ENCODE measurements around the gene CDC20B.

Gene CDC20B

DNA sequence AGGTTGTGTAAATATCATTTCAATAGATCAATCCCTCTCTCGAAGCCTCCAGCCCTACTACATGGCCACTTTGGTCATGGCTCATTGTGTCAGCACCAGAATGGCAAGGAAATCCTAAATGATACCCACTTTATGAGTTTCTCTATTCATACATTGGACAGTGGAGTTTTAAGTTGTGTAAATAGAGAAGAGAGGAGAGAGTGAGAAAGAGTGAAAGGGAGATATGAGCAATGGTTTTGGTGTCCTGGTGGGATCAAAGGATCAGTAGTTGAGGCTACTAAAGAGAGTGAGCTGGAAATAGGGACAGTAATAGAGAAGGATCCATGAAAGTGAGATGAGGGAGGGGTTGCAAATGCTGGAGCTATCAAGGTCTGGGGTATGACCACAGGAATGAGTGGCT, 102.0 kb downstream of the CDC20B start:
- no peak overlapping the region for H3K9ac ChIP-seq (ENCODE audit: low read length)
- WGBS (ENCODE audit: extremely low coverage, insufficient coverage, insufficient read length), result no CpG with 5 or more reads among the region's 1 CpG
- H3K23ac ChIP-seq (ENCODE audit: low read length), result no peak overlapping the region
- H2AK5ac ChIP-seq (ENCODE audit: low read length), result no peak overlapping the region
- no peak overlapping the region for H4K8ac ChIP-seq (ENCODE audit: low read depth, low read length)
- H3K9me3 ChIP-seq (ENCODE audit: insufficient read depth, low read depth, low read length), result peaks cover 3% of the 10 kb centered on the region
- no peak overlapping the region for H2BK12ac ChIP-seq (ENCODE audit: low read length)
- no peak for DNase-seq
- H3K4me1 ChIP-seq (ENCODE audit: control insufficient read depth in 1 of 2, insufficient read depth in 2 of 2, low read length in 2 of 2), result no peaks in the 10 kb centered on the region
- no peak overlapping the region for H2BK5ac ChIP-seq (ENCODE audit: low read depth, low read length, poor library complexity)
- H3K4me2 ChIP-seq (ENCODE audit: low read length), result no peak overlapping the region
- H3K14ac ChIP-seq (ENCODE audit: low read length), result no peak overlapping the region
- no peak overlapping the region for H3K4ac ChIP-seq (ENCODE audit: low read depth, low read length)
- H3K27ac ChIP-seq (ENCODE audit: low read depth, low read length), result no peak overlapping the region
- H3K79me2 ChIP-seq (ENCODE audit: control insufficient read depth, insufficient read depth, low read length, poor library complexity), result no peaks in the 10 kb centered on the region
- no peaks in the 10 kb centered on the region for H3K27me3 ChIP-seq (ENCODE audit: insufficient read depth, low read length)
- no peak overlapping the region for H2AFZ ChIP-seq (ENCODE audit: insufficient read depth, low read length, poor library complexity)
- no peak overlapping the region for H4K91ac ChIP-seq (ENCODE audit: low read depth, low read length)
- H3K36me3 ChIP-seq (ENCODE audit: control insufficient read depth in 1 of 2, insufficient read depth in 2 of 2, low read length in 2 of 2), result no peaks in the 10 kb centered on the region
- no peak overlapping the region for H4K12ac ChIP-seq (ENCODE audit: low read depth, low read length)
- no peak overlapping the region for H3K18ac ChIP-seq (ENCODE audit: low read length)
- no peak overlapping the region for H2BK120ac ChIP-seq (ENCODE audit: insufficient read depth, low read length, poor library complexity)
- H3K4me3 ChIP-seq (ENCODE audit: low read depth, low read length), result no peak overlapping the region
- no peaks in the 10 kb centered on the region for H3K79me1 ChIP-seq (ENCODE audit: low read length)

DNA sequence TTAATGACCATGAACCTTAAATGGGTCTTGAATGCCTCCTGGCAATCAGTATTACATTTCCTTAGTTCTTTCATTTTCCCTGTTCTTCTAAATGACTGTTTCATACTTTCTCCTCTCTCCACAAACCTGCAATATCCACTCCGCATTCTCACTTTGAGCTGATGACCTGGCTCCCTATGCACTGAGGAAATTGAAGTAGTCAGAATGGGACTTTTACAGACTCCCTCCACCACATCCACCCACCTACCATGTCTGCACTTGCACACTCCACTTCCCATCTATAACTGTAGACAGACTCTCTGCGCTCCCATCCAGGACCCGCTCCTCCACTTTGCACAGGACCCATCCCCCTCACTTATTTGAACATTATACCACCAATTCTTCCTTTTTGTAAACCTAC, 106.7 kb downstream of the CDC20B start:
- H3K79me1 ChIP-seq (ENCODE audit: low read length), result no peaks in the 10 kb centered on the region
- H2AK5ac ChIP-seq (ENCODE audit: low read length), result no peak overlapping the region
- no peak overlapping the region for H3K23ac ChIP-seq (ENCODE audit: low read length)
- H3K4me2 ChIP-seq (ENCODE audit: low read length), result no peak overlapping the region
- no peak for DNase-seq
- H4K91ac ChIP-seq (ENCODE audit: low read depth, low read length), result no peak overlapping the region
- H4K8ac ChIP-seq (ENCODE audit: low read depth, low read length), result no peak overlapping the region
- no peak overlapping the region for H3K4ac ChIP-seq (ENCODE audit: low read depth, low read length)
- H3K14ac ChIP-seq (ENCODE audit: low read length), result no peak overlapping the region
- no peaks in the 10 kb centered on the region for H3K4me1 ChIP-seq (ENCODE audit: control insufficient read depth in 1 of 2, insufficient read depth in 2 of 2, low read length in 2 of 2)
- H3K79me2 ChIP-seq (ENCODE audit: control insufficient read depth, insufficient read depth, low read length, poor library complexity), result no peaks in the 10 kb centered on the region
- WGBS (ENCODE audit: extremely low coverage, insufficient coverage, insufficient read length), result no CpG with 5 or more reads among the region's 3 CpGs
- no peak overlapping the region for H2BK12ac ChIP-seq (ENCODE audit: low read length)
- no peak overlapping the region for H3K18ac ChIP-seq (ENCODE audit: low read length)
- H3K9me3 ChIP-seq (ENCODE audit: insufficient read depth, low read depth, low read length), result peaks cover 3% of the 10 kb centered on the region
- H2BK120ac ChIP-seq (ENCODE audit: insufficient read depth, low read length, poor library complexity), result no peak overlapping the region
- H3K27ac ChIP-seq (ENCODE audit: low read depth, low read length), result no peak overlapping the region
- H4K12ac ChIP-seq (ENCODE audit: low read depth, low read length), result no peak overlapping the region
- H3K9ac ChIP-seq (ENCODE audit: low read length), result no peak overlapping the region
- H2AFZ ChIP-seq (ENCODE audit: insufficient read depth, low read length, poor library complexity), result no peak overlapping the region
- no peaks in the 10 kb centered on the region for H3K27me3 ChIP-seq (ENCODE audit: insufficient read depth, low read length)
- no peaks in the 10 kb centered on the region for H3K36me3 ChIP-seq (ENCODE audit: control insufficient read depth in 1 of 2, insufficient read depth in 2 of 2, low read length in 2 of 2)
- H2BK5ac ChIP-seq (ENCODE audit: low read depth, low read length, poor library complexity), result no peak overlapping the region
- H3K4me3 ChIP-seq (ENCODE audit: low read depth, low read length), result no peak overlapping the region

DNA sequence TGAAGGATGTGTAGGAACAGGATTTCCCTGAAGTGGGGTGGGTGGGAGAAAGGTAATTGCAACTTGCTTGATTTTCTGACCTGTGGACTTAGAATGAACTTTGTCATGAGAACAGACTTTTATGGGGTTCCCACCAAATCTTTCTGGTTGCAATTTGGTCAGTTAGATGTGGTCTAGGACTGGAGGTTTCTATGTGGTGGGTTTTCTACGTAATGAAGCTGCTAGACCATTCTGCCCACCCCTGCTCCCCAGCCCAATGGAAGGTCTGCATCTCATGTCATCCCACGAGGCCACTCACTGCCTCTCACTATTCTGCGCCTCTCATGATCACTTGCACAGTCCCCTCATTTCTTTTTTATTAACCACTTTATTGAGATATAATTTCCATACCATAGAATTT, 108.5 kb downstream of the CDC20B start:
- H3K18ac ChIP-seq (ENCODE audit: low read length), result no peak overlapping the region
- no peak for DNase-seq
- no peak overlapping the region for H3K14ac ChIP-seq (ENCODE audit: low read length)
- no peaks in the 10 kb centered on the region for H3K79me2 ChIP-seq (ENCODE audit: control insufficient read depth, insufficient read depth, low read length, poor library complexity)
- H2BK12ac ChIP-seq (ENCODE audit: low read length), result no peak overlapping the region
- no peak overlapping the region for H3K4me2 ChIP-seq (ENCODE audit: low read length)
- no peak overlapping the region for H3K27ac ChIP-seq (ENCODE audit: low read depth, low read length)
- WGBS (ENCODE audit: extremely low coverage, insufficient coverage, insufficient read length), result no CpG with 5 or more reads among the region's 3 CpGs
- no peak overlapping the region for H4K12ac ChIP-seq (ENCODE audit: low read depth, low read length)
- no peaks in the 10 kb centered on the region for H3K79me1 ChIP-seq (ENCODE audit: low read length)
- H3K9me3 ChIP-seq (ENCODE audit: insufficient read depth, low read depth, low read length), result peaks cover under 1% of the 10 kb centered on the region
- H2AK5ac ChIP-seq (ENCODE audit: low read length), result no peak overlapping the region
- no peaks in the 10 kb centered on the region for H3K27me3 ChIP-seq (ENCODE audit: insufficient read depth, low read length)
- no peak overlapping the region for H4K91ac ChIP-seq (ENCODE audit: low read depth, low read length)
- H3K23ac ChIP-seq (ENCODE audit: low read length), result no peak overlapping the region
- no peak overlapping the region for H2BK5ac ChIP-seq (ENCODE audit: low read depth, low read length, poor library complexity)
- H3K4ac ChIP-seq (ENCODE audit: low read depth, low read length), result no peak overlapping the region
- no peaks in the 10 kb centered on the region for H3K36me3 ChIP-seq (ENCODE audit: control insufficient read depth in 1 of 2, insufficient read depth in 2 of 2, low read length in 2 of 2)
- no peak overlapping the region for H2BK120ac ChIP-seq (ENCODE audit: insufficient read depth, low read length, poor library complexity)
- H3K4me3 ChIP-seq (ENCODE audit: low read depth, low read length), result no peak overlapping the region
- no peak overlapping the region for H3K9ac ChIP-seq (ENCODE audit: low read length)
- no peak overlapping the region for H4K8ac ChIP-seq (ENCODE audit: low read depth, low read length)
- H2AFZ ChIP-seq (ENCODE audit: insufficient read depth, low read length, poor library complexity), result no peak overlapping the region
- H3K4me1 ChIP-seq (ENCODE audit: control insufficient read depth in 1 of 2, insufficient read depth in 2 of 2, low read length in 2 of 2), result no peaks in the 10 kb centered on the region

DNA sequence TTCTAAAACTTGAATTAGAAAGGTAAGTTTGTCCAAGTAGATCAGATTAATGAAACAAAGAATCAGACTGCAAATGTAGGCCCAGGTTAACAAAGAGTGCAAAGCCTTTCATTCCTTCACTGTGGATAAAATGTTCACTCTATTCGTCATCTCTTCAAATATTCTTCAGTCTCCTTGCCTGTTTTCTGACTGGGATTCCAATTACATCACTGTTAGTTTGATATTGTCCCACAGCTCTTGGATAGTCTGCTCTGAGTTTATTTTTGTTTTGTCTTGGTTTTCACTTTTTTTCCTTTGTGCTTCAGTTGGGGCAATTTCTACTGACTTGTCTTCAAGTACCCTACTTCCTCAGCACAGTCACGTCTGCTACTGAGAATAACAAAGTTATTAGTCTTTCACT, 109.1 kb downstream of the CDC20B start:
- H2BK12ac ChIP-seq (ENCODE audit: low read length), result no peak overlapping the region
- no peak overlapping the region for H4K91ac ChIP-seq (ENCODE audit: low read depth, low read length)
- DNase-seq, result no peak
- no peak overlapping the region for H2AK5ac ChIP-seq (ENCODE audit: low read length)
- no peak overlapping the region for H4K12ac ChIP-seq (ENCODE audit: low read depth, low read length)
- no peaks in the 10 kb centered on the region for H3K79me2 ChIP-seq (ENCODE audit: control insufficient read depth, insufficient read depth, low read length, poor library complexity)
- no peak overlapping the region for H3K23ac ChIP-seq (ENCODE audit: low read length)
- no peak overlapping the region for H3K4me2 ChIP-seq (ENCODE audit: low read length)
- no peak overlapping the region for H4K8ac ChIP-seq (ENCODE audit: low read depth, low read length)
- no peak overlapping the region for H3K18ac ChIP-seq (ENCODE audit: low read length)
- no peak overlapping the region for H3K4ac ChIP-seq (ENCODE audit: low read depth, low read length)
- no peak overlapping the region for H2AFZ ChIP-seq (ENCODE audit: insufficient read depth, low read length, poor library complexity)
- no peak overlapping the region for H3K4me3 ChIP-seq (ENCODE audit: low read depth, low read length)
- no peaks in the 10 kb centered on the region for H3K9me3 ChIP-seq (ENCODE audit: insufficient read depth, low read depth, low read length)
- H3K14ac ChIP-seq (ENCODE audit: low read length), result no peak overlapping the region
- no peaks in the 10 kb centered on the region for H3K79me1 ChIP-seq (ENCODE audit: low read length)
- no peak overlapping the region for H3K9ac ChIP-seq (ENCODE audit: low read length)
- no peak overlapping the region for H2BK5ac ChIP-seq (ENCODE audit: low read depth, low read length, poor library complexity)
- no peaks in the 10 kb centered on the region for H3K27me3 ChIP-seq (ENCODE audit: insufficient read depth, low read length)
- H2BK120ac ChIP-seq (ENCODE audit: insufficient read depth, low read length, poor library complexity), result no peak overlapping the region
- H3K4me1 ChIP-seq (ENCODE audit: control insufficient read depth in 1 of 2, insufficient read depth in 2 of 2, low read length in 2 of 2), result no peaks in the 10 kb centered on the region
- H3K27ac ChIP-seq (ENCODE audit: low read depth, low read length), result no peak overlapping the region
- no peaks in the 10 kb centered on the region for H3K36me3 ChIP-seq (ENCODE audit: control insufficient read depth in 1 of 2, insufficient read depth in 2 of 2, low read length in 2 of 2)
- no CpG with 5 or more reads among the region's 2 CpGs for WGBS (ENCODE audit: extremely low coverage, insufficient coverage, insufficient read length)
